Measurements from ENCODE around the gene IFNA16.

DNA sequence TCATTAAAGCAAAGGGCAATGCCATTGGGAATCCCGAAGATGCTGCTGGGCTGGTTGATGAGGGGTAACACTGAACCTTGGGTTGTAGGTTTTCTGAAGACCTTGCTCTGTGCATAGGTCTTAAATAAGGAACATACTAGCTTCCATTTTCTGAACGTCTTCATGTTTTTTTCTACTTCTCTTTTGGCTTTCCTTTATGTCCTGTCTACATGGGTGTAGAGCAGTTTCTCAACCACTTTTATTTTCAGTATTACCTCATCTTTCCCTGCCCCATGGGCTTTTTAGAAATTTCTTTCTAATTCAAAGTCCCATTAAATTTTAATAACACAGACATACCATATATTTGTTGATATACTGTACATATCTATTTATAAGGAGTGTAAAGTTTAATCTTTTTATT, 22.8 kb upstream of the IFNA16 start, which contains the start of gene IFNA14:
- TF ChIP-seq ZNF384 (IDR thresholded peaks at IDR 0.05) (no peak), SP1 (IDR thresholded peaks at IDR 0.05) (no peak), NFRKB (IDR thresholded peaks at IDR 0.05) (no peak), BHLHE40 (IDR thresholded peaks at IDR 0.05; ENCODE audit: borderline replicate concordance) (no peak), TARDBP (IDR thresholded peaks at IDR 0.05) (no peak), FOXK2 (IDR thresholded peaks at IDR 0.05) (no peak)

Measured in HEK293T (cell line).